IPS-NIHi11 (cell line): ENCODE results near the gene IRF3.

Source experiments
- DNase-seq: peaks from one replicate; pipeline ENCODE4 v3.0.0; 2012; ENCODE audit warnings: mixed read lengths, low spot score

Gene IRF3

DNA sequence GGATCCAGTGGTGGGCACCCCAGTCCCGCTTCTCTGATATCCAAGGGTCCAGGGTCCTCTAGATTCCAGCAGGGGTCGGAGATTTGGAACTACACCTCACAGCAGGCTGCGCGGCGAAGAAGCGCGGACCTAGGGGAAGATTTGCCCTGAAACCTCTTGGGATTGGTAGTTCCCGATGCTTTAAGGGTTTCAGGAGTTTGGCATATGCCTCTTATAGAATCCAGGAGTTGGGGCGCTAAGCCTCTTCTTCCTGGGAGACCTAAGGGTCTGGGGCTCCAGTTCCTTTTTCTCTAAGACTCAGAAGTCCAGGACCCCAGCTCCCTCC, 425 bp upstream of the IRF3 start:
- DNase-seq = no peak

DNA sequence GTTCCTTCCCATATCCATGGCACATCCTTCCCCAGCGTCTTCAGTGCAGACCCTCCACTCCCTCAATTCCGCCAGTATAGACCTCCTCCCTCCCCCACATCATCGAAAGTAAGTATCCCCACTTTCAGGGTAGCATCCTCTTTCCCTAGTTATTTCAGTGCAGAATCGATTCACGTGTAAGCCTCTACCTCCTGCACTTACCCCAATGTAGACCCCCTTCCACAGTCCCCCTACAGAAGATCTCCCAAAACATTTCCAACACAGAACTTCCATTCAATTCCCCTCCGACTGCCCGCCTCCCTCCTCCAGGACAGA, 664 bp downstream of the IRF3 start:
- DNase-seq = no peak

DNA sequence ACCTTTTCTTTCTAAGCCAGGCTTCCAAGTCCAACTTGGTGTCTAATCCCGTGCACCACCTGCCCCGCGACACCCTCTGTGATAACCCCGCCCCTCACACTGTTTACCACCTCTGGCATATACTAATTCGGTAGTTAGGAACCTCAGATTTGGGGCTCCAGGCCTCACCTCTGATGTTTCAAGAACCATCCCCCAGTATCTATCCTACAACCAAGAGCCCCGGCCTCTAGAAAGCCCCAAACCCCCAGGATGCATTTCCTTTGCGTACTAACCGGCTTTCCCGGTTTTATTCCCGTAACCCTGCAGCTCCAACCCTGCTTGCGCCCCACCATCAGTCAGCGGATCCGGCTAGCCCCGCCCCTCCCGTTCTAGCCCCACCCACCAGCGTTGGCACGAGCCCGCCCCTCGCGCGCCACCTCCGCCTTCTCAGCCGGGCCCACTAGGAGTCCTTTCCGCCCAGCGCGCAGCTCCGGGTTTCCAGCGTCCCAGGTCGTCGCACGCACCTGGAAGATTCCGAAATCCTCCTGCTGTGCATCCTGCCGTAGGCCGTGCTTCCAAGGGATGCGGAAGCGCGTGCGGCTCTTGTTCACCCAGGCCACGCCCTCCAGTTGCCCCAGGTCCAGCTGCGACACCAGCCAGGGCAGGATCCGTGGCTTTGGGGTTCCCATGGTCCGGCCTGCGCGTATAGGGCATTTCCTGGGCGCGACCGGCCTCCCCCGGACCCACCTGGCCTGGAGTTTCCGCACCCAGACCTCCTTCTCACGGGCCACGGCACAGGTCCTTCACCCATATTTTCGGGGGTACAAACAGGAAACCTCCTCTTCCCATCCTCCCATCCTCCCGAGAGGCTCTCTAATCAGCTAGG, 1.3 kb downstream of the IRF3 start:
- peak; percentile 92 for DNase-seq

DNA sequence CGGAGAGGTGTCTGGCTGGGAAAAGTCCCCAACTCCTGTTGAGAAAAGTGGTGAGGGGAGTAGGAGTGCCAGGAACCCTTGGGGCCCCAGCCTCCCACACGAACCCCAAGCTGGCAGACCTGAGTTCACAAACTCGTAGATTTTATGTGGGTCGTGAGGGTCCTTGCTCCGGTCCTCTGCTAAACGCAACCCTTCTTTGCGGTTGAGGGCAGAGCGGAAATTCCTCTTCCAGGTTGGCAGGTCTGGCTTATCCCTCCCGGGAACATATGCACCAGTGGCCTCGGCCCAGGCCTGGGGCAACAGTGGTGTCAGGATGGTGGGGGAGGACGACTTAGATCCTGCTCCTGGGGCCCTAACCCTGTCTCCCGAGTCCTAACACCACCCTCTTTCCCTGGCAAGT, 2.4 kb downstream of the IRF3 start:
- DNase-seq = peak; percentile 9

DNA sequence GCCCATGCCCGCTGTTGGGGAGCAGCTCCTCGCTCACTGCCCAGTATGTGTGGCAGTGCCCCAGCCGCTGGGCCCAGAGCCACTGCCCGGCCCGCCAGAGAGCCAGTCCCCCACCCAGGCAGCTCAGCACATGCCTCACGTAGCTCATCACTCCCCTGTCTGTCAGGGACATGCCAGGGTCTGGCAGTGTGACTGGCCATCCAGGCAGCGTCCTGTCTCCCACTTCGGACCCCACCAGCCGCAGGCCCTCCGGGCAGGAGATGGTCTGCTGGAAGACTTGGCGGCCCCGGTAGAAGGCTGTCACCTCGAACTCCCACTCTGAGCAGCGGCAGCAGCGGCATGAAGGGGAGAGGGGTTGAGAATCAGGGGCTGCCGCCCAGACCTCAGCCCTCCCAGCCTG, 3.6 kb downstream of the IRF3 start:
- DNase-seq = peak; percentile 7

DNA sequence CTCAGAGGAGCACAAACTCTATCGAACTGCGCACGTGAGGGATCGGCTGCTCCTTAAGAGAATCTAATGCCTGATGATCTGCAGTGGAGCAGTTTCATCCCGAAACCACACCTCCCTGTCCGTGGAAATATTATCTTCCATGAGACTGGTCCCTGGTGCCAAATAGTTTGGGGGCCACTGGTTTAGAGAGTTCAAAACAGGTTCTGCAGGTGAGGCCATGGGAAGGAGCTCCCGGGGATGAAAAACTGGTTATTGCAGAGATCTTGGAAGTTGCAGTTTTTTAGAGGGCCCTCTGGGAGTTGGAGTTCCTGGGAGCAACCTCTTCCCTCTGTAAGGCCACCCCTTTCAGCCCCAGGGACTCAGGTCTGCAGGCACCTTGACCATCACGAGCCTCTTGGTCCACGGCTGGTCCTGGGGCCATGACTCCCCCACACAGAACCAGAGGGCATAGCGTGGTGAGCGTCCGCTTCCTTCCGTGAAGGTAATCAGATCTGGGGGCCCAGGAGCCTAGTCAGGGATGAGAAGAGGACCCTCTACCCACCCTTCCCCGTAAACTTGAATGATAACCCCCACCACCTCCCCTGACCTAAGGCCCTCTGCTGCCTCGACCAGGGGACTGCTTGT, 5.2 kb downstream of the IRF3 start:
- peak; percentile 2 for DNase-seq

DNA sequence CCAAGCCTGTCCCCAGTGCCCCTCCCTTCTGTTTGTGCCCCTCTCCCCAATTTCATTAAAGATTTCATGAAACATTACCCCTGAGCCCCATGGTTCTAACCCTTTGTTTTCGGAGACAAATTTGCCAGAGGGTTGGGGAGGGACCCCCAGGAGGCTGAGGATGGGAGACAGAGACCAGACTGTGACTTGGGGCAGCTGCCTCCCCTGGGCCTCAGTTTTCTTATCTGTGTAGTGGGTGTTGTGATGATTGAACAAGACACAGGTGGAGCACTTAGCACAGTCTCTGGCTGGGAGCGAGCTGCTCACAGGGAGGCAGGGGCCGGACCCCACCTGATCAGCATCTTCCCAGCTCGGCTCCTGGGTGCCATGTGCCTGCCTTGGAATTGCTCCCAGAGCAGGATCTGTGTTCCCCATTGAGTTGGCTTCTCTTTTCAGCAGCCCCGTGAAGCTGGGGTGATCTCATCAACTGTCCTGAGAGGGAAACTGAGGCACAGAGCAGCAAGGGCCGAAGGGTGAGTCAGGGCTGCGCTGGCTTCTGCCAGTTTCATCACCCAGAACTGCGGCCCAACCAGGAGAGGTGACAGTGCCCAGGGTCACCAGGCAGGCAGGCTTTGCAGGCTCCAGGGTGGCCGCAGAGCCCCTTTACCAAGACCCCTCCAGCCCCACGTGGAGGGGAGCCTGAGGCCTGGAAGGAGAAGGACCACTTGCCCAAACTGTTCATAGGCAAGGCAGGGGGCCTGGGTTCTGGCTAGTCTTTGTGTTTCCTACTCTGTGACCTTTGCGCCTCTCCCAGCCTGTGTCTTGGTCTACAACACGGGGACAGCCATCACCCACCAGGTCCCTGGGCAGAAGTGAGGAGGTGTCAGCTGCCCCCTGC, 6.9 kb downstream of the IRF3 start:
- DNase-seq = peak; percentile 9

DNA sequence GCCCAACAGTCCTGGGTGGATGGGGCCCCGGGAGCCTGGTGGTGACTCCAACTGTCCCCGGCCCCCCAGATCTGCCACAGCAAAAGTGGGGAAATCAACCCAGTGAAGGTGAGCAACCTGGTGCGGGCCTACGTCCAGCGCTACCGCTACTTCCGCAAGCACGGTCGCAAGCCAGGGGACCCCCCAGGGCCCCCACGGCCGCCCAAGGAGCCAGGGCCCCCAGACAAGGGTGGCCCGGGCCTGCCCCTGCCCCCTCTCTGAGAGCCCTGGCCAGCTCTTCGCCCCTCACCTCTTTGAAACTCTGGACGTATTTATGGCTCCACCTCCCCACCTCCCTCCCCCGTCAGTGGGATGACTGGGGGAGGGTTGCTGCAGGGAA, 7.5 kb downstream of the IRF3 start:
- DNase-seq = peak; percentile 17

DNA sequence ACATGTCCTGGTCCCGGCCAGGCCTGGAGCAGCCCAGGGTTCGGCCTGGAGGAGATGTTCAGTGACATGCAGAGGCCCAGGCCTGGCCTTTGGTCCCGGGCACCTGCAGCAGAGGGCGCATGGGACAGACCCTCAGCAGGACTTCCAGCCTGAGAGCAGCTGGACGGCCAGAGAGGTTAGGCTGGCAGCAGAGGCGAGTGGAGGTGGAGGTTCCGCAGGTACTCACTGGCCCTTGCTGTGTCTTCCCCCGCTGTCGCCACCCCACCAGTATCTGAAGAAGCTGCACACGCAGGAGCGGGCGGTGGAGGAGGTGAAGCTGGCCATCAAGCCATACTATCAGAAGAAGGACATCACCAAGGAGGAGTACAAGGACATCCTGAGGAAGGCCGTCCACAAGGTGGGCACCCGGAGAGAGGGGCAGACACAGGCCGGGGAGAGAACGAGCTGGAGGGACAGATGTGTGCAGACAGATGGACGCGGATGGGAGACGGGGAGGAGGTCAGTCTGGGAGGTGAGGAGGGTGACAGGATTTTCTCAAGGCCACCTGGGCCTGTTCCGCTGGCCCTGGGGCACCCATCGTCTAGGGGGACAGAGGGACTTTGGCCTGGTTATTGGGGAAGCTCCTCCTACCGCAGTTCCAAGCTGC, 8.0 kb downstream of the IRF3 start:
- DNase-seq = peak; percentile 8

DNA sequence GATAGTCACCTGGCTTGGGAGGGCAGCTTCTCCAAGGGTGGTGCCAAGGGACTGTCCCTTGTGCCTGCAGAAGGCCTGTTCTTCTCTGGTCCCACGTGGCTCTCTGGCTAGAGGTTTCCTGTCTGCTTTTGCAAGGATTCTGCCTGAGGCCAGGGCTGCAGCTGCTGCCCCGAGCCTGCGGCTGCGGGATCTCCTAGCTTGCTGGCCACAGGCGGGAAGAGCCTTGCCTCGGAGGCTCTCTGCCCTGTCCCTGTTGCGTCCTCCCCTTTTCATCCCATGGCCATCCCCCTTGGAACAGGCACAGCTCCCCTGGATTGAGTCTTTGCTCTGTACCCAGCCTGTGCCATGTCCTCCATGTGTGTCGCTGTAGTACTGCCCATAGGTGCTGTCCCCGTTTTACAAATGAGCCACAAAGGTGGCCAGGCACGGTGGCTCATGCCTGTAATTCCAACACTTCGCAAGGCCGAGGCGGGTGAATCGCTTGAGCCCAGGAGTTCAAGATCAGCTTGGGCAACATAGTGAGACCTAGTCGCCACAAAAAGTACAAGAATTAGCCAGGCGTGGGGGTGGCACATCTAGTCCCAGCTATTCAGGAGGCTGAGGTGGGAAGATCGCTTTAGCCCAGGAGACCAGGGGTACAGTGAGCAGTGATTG, 9.1 kb downstream of the IRF3 start:
- no peak for DNase-seq

DNA sequence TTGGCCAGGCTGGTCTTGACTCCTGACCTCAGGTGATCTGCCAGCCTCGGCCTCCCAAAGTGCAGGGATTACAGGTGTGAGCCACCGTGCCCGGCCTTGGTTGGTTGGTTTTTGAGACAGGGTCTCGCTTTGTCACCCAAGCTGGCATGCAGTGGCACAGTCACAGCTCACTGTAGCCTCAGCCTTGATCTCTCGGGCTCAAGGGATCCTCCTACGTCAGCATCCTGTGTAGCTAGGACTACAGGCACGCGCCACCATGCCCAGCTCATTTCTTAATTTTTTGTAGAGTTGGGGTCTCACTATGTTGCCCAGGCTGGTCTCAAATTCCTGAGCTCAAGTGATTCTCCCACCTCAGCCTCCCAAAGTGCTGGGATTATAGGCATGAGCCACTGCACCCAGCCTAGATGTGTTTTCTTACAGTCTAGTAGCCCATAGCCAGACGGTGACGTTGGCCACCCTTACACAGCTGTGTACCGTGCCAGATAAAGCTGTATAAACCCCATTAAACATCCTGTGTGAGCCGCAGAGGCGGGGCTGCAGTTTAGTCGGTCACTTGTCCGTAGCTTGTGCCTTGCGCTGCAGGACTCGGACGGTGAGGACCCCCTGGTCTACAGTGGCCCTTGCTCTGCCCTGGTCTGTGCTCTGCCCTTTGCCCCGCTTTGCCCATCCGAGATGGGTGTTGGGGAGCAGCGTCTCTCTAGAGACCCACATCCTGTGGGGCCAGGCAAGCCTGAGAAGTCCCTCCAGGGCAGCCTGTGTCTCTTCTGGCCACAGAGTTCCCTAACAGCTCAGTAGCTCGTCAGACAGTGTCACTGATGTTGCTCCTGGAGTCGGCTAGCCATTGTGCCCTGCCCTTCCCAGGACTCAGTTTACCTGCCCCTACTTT, 9.8 kb downstream of the IRF3 start:
- DNase-seq = no peak

DNA sequence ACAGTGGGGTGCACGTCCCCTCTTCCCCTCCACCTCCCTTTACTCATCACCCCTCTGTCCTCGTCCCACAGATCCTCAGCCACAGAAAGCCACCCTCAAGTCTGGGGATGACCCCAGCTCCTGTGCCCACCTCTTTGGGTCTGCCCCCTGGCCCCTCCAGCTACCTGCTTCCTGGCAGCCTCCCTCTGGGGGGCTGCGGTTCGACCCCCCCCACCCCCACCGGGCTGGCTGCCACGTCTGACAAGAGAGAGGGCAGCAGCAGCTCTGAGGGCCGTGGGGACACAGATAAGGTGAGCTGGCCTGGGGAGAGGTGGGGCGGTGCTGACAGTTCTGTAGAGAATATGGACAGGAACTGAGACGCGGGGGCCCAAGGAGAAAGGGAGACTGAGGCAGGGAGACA, 11.1 kb downstream of the IRF3 start:
- DNase-seq = no peak

DNA sequence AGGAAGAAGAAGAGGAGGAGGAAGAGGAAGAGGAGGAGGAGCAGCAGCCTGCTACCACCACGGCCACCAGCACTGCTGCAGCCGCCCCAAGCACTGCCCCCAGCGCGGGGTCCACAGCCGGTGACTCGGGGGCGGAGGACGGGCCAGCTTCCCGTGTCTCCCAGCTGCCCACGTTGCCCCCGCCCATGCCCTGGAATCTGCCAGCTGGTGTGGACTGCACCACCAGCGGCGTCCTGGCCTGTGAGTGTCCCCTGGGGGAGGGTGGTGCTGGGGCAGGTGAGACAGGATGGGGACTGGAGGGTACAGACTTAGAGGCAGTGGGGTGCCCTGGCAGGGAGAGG, 12.2 kb downstream of the IRF3 start:
- DNase-seq = no peak

DNA sequence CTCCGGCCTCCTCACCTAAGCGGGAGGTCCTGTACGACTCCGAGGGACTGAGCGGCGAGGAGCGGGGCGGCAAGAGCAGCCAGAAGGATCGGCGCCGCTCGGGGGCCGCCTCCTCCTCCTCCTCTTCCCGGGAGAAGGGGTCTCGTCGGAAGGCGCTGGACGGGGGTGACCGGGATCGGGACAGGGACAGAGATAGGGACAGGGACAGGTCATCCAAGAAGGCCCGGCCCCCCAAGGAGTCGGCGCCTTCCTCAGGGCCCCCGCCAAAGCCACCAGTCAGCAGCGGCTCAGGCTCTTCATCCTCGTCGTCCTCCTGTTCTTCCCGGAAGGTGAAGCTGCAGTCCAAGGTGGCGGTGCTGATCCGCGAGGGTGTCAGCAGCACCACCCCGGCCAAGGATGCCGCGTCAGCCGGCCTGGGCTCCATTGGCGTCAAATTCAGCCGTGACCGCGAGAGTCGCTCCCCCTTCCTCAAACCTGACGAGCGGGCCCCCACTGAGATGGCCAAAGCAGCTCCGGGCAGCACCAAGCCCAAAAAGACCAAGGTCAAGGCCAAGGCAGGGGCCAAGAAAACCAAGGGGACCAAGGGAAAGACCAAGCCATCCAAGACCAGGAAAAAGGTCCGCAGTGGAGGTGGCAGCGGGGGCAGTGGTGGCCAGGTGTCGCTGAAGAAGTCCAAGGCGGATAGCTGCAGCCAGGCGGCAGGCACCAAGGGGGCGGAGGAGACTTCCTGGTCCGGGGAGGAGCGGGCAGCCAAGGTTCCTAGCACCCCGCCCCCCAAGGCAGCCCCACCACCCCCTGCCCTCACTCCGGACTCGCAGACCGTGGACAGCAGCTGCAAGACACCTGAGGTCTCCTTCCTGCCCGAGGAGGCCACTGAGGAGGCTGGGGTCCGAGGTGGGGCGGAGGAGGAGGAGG, 12.8 kb downstream of the IRF3 start:
- no peak for DNase-seq

DNA sequence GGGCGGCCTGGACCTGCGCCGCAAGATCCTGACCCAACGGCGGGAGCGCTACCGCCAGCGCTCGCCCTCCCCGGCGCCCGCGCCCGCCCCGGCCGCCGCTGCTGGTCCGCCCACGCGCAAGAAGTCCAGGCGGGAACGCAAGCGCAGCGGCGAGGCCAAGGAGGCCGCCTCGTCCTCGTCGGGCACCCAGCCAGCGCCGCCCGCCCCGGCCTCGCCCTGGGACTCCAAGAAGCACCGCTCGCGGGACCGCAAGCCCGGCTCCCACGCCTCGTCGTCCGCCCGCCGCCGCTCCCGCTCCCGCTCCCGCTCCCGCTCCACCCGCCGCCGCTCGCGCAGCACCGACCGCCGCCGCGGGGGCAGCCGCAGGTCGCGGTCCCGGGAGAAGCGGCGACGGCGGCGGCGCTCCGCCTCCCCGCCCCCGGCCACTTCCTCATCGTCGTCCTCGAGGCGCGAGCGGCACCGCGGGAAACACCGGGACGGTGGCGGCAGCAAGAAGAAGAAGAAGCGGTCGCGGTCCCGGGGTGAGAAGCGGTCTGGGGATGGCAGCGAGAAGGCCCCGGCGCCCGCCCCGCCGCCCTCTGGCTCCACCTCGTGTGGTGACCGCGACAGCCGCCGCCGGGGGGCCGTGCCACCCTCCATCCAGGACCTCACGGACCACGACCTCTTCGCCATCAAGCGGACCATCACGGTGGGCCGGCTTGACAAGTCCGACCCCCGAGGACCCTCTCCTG, 13.7 kb downstream of the IRF3 start:
- no peak for DNase-seq

DNA sequence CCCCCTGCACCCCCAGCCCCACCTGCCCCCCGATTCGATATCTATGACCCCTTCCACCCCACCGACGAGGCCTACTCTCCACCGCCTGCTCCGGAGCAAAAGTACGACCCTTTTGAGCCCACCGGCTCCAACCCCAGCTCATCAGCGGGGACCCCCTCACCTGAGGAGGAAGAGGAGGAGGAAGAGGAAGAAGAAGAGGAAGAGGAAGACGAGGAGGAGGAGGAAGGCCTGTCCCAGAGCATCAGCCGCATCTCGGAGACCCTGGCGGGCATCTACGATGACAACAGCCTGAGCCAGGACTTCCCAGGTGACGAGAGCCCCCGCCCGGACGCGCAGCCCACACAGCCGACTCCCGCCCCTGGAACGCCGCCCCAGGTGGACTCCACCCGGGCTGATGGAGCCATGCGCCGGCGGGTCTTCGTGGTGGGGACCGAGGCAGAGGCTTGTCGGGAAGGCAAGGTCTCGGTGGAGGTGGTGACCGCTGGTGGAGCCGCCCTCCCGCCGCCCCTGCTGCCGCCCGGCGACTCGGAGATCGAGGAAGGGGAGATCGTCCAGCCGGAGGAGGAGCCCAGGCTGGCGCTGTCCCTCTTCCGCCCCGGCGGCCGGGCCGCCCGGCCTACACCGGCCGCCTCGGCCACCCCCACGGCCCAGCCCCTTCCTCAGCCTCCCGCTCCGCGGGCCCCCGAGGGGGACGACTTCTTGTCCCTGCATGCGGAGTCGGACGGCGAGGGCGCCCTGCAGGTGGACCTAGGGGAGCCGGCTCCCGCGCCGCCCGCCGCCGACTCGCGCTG, 14.4 kb downstream of the IRF3 start:
- DNase-seq = no peak

DNA sequence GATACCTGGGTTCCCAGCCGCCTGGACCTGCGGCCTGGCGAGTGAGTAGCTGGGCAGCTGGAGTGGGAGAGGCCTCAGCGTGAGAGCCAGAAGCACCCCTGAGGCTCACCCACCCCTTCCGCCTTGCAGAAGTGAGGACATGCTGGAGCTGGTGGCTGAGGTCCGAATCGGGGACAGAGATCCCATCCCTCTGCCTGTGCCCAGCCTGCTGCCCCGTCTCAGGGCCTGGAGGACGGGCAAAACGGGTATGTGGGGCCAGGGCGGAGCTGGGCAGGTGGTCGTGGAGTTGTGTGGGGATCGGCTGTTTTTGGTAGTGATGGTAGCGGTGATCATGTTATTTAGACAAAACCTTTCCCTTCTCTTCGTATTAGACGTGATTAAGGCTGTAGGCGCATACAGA, 19.1 kb downstream of the IRF3 start:
- no peak for DNase-seq

DNA sequence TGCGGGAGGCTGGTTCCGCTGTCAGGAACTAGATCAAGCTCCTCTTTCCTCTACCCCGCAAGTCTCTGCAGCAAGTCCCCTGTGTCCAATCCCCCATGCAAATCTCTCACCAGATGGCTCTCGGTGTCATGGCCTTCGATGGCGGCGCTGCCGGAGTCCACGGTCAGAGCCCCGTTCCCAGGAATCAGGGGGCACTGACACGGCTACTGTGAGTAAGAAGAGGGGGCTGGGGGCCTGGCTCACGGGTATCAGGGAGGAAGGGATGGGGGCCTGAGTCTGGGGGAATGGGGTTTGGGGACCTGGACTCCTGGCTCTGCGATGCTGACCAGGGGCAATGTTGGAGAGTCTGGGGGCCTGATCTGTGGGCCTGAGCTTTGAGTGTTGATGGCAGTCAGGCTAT, 19.7 kb downstream of the IRF3 start:
- DNase-seq = no peak

DNA sequence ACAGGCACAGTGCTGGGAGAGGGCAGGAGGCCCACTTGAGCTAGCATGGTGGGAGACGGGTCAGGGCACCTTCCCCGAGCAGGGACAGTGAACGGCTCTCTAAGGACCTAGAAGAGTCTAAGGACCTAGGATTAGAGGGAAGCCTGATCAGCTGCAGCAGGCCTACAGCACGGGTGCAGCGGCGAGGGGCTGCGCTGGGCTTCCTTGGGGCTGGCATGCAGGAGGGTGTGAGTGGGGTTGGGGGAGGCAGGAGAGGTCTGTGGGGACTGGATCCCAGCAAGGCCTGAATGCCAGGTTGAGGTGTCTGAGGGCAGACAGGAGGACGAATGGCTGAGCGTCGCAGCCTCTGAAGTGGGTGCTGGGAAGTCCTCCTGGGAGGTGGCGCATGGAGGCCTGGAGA, 20.1 kb downstream of the IRF3 start:
- DNase-seq = no peak
